ENCODE results near the gene TNP1.

Gene TNP1

GRCh38 chr2:216871333-216871934, 11.6 kb upstream of the TNP1 start:
- Histone ChIP-seq H3K27me3 (ENCODE audit: insufficient read depth, poor library complexity, severe bottlenecking) (no peaks in the 10 kb centered on the region), H3K4me3 (replicated peaks; ENCODE audit: insufficient read depth, low read length) (no peak overlapping the region), H3K27ac (replicated peaks) (no peak overlapping the region)
- no peak for TF ChIP-seq SPI1 (IDR thresholded peaks at IDR 0.05; ENCODE audit: borderline replicate concordance, low read depth)
- TF ChIP-seq GABPA (IDR thresholded peaks at IDR 0.05; ENCODE audit: low read depth), result no peak
- TF ChIP-seq, protein P1, sequence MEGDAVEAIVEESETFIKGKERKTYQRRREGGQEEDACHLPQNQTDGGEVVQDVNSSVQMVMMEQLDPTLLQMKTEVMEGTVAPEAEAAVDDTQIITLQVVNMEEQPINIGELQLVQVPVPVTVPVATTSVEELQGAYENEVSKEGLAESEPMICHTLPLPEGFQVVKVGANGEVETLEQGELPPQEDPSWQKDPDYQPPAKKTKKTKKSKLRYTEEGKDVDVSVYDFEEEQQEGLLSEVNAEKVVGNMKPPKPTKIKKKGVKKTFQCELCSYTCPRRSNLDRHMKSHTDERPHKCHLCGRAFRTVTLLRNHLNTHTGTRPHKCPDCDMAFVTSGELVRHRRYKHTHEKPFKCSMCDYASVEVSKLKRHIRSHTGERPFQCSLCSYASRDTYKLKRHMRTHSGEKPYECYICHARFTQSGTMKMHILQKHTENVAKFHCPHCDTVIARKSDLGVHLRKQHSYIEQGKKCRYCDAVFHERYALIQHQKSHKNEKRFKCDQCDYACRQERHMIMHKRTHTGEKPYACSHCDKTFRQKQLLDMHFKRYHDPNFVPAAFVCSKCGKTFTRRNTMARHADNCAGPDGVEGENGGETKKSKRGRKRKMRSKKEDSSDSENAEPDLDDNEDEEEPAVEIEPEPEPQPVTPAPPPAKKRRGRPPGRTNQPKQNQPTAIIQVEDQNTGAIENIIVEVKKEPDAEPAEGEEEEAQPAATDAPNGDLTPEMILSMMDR (IDR thresholded peaks at IDR 0.05; ENCODE audit: insufficient read depth, low read length), result no peak
- TF ChIP-seq, protein P2, sequence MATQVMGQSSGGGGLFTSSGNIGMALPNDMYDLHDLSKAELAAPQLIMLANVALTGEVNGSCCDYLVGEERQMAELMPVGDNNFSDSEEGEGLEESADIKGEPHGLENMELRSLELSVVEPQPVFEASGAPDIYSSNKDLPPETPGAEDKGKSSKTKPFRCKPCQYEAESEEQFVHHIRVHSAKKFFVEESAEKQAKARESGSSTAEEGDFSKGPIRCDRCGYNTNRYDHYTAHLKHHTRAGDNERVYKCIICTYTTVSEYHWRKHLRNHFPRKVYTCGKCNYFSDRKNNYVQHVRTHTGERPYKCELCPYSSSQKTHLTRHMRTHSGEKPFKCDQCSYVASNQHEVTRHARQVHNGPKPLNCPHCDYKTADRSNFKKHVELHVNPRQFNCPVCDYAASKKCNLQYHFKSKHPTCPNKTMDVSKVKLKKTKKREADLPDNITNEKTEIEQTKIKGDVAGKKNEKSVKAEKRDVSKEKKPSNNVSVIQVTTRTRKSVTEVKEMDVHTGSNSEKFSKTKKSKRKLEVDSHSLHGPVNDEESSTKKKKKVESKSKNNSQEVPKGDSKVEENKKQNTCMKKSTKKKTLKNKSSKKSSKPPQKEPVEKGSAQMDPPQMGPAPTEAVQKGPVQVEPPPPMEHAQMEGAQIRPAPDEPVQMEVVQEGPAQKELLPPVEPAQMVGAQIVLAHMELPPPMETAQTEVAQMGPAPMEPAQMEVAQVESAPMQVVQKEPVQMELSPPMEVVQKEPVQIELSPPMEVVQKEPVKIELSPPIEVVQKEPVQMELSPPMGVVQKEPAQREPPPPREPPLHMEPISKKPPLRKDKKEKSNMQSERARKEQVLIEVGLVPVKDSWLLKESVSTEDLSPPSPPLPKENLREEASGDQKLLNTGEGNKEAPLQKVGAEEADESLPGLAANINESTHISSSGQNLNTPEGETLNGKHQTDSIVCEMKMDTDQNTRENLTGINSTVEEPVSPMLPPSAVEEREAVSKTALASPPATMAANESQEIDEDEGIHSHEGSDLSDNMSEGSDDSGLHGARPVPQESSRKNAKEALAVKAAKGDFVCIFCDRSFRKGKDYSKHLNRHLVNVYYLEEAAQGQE (IDR thresholded peaks at IDR 0.05; ENCODE audit: insufficient replicate concordance, low read depth), result no peak
- no peak for TF ChIP-seq POLR2AphosphoS5 (IDR thresholded peaks at IDR 0.05; ENCODE audit: low read depth)
- no peak for DNase-seq (ENCODE audit: low read depth in 1 of 2, low spot score in 1 of 2)

GRCh38 chr2:216870508-216871332, 10.9 kb upstream of the TNP1 start:
- Histone ChIP-seq H3K27me3 (ENCODE audit: insufficient read depth, poor library complexity, severe bottlenecking) (no peaks in the 10 kb centered on the region), H3K27ac (replicated peaks) (no peak overlapping the region), H3K4me3 (replicated peaks; ENCODE audit: insufficient read depth, low read length) (no peak overlapping the region)
- TF ChIP-seq, protein P1 (IDR thresholded peaks at IDR 0.05; ENCODE audit: insufficient read depth, low read length), result no peak
- TF ChIP-seq GABPA (IDR thresholded peaks at IDR 0.05; ENCODE audit: low read depth), result no peak
- TF ChIP-seq, protein P2 (IDR thresholded peaks at IDR 0.05; ENCODE audit: insufficient replicate concordance, low read depth), result no peak
- TF ChIP-seq POLR2AphosphoS5 (IDR thresholded peaks at IDR 0.05; ENCODE audit: low read depth), result no peak
- no peak for TF ChIP-seq SPI1 (IDR thresholded peaks at IDR 0.05; ENCODE audit: borderline replicate concordance, low read depth)
- DNase-seq (ENCODE audit: low read depth in 1 of 2, low spot score in 1 of 2), result no peak

- H3K27me3 ChIP-seq (ENCODE audit: insufficient read depth, poor library complexity, severe bottlenecking), result no peaks in the 10 kb centered on the region
- TF ChIP-seq GABPA (IDR thresholded peaks at IDR 0.05; ENCODE audit: low read depth) (no peak), SPI1 (IDR thresholded peaks at IDR 0.05; ENCODE audit: borderline replicate concordance, low read depth) (no peak), POLR2AphosphoS5 (IDR thresholded peaks at IDR 0.05; ENCODE audit: low read depth) (no peak)
- TF ChIP-seq, protein P1 (IDR thresholded peaks at IDR 0.05; ENCODE audit: insufficient read depth, low read length), result no peak
- TF ChIP-seq, protein P2 (IDR thresholded peaks at IDR 0.05; ENCODE audit: insufficient replicate concordance, low read depth), result no peak
Observed at GRCh38 chr2:216866515-216867095, 6.7 kb upstream of the TNP1 start.

More at GRCh38 chr2:216866515-216867095, 6.7 kb upstream of the TNP1 start:
- Histone ChIP-seq H3K4me3 (replicated peaks; ENCODE audit: insufficient read depth, low read length) (no peak overlapping the region), H3K27ac (replicated peaks) (no peak overlapping the region)
- no peak for DNase-seq (ENCODE audit: low read depth in 1 of 2, low spot score in 1 of 2)

All from HL-60 (cell line).